ENCODE measurements around the gene TSPYL1.

DNA sequence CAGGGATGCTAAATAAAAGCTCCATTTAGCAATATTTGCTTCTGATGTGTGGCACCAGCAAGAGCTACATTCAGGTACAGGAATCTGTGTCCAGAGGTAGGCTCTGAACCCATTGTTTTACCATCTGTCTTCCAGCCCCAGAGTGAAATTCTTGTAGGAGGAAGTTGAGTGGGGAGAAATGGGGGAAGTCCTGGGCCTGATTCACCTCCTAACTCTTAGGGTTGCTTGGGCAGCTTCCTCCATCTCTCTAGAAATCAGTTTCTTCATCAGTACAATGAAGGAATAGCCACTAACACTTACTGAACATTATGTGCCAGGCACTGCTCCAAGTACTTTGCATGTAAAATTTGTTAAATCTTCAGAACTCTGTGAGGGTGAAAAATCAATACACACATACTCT is 35.1 kb upstream of the TSPYL1 start:
- TF ChIP-seq, protein P1, sequence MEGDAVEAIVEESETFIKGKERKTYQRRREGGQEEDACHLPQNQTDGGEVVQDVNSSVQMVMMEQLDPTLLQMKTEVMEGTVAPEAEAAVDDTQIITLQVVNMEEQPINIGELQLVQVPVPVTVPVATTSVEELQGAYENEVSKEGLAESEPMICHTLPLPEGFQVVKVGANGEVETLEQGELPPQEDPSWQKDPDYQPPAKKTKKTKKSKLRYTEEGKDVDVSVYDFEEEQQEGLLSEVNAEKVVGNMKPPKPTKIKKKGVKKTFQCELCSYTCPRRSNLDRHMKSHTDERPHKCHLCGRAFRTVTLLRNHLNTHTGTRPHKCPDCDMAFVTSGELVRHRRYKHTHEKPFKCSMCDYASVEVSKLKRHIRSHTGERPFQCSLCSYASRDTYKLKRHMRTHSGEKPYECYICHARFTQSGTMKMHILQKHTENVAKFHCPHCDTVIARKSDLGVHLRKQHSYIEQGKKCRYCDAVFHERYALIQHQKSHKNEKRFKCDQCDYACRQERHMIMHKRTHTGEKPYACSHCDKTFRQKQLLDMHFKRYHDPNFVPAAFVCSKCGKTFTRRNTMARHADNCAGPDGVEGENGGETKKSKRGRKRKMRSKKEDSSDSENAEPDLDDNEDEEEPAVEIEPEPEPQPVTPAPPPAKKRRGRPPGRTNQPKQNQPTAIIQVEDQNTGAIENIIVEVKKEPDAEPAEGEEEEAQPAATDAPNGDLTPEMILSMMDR (conservative IDR thresholded peaks at IDR 0.05), result no peak
- TF ChIP-seq ZFX (IDR thresholded peaks at IDR 0.05), result no peak

Data from C4-2B (cell line).